GM21360 (cell line): ENCODE results near the gene IQSEC1.

Source experiments
- ATAC-seq: cut with Tn5 transposase; IDR thresholded peaks from one replicate; pipeline ENCODE4 v1.9.1; 2021; ENCODE audit warnings: mild to moderate bottlenecking, moderate library complexity; ENCODE audit not compliant: unreplicated experiment

IQSEC1 gene

GRCh38 chr3:13070391-13071070, 2.7 kb downstream of the IQSEC1 start:
- ATAC-seq: no peak

GRCh38 chr3:13069495-13069894, 3.7 kb downstream of the IQSEC1 start:
- peak; percentile 45 for ATAC-seq

- no peak for ATAC-seq
Measured at GRCh38 chr3:13068269-13069010, 4.8 kb downstream of the IQSEC1 start.

GRCh38 chr3:13067778-13068177, 5.5 kb downstream of the IQSEC1 start:
- no peak for ATAC-seq

GRCh38 chr3:13066834-13067233, 6.4 kb downstream of the IQSEC1 start:
- ATAC-seq: no peak

GRCh38 chr3:13066236-13066635, 7.0 kb downstream of the IQSEC1 start:
- no peak for ATAC-seq

- no peak for ATAC-seq
Measured at GRCh38 chr3:13065727-13066126, 7.5 kb downstream of the IQSEC1 start.

GRCh38 chr3:13064964-13065363, 8.3 kb downstream of the IQSEC1 start:
- no peak for ATAC-seq

GRCh38 chr3:13064159-13064868, 8.9 kb downstream of the IQSEC1 start:
- ATAC-seq: no peak

GRCh38 chr3:13063225-13063624, 10.0 kb downstream of the IQSEC1 start:
- ATAC-seq: no peak

GRCh38 chr3:13062647-13063046, 10.6 kb downstream of the IQSEC1 start:
- no peak for ATAC-seq

GRCh38 chr3:13060341-13060910, 12.8 kb downstream of the IQSEC1 start:
- ATAC-seq: no peak

GRCh38 chr3:13058346-13059120, 14.7 kb downstream of the IQSEC1 start:
- no peak for ATAC-seq

GRCh38 chr3:13057282-13058040, 15.8 kb downstream of the IQSEC1 start:
- ATAC-seq: no peak

GRCh38 chr3:13055634-13056033, 17.6 kb downstream of the IQSEC1 start:
- ATAC-seq: no peak

- no peak for ATAC-seq
Measured at GRCh38 chr3:13054341-13055285, 18.6 kb downstream of the IQSEC1 start.

GRCh38 chr3:13053893-13054292, 19.3 kb downstream of the IQSEC1 start:
- ATAC-seq: no peak

GRCh38 chr3:13053420-13053819, 19.8 kb downstream of the IQSEC1 start:
- no peak for ATAC-seq
